OCI-LY7 (cell line): ENCODE results near the gene EPHA6. TPM values are rescaled to one million over a fixed set of nuclear protein-coding genes. Genes with fewer than 3 reads are reported as not detected.

ENCODE experiments used
- BruUV-seq: library from RNA; stranded (reverse); fragments of 400-500 nt; replicated peaks from 2 replicates; lab custom pipeline; 2021; lab: Mats Ljungman, UMichigan
- CTCF ChIA-PET: fragments of 300-600 bp; sonication (Branson Sonifier 250); formaldehyde crosslinking; loops from one replicate; lab custom pipeline; 2022; ENCODE audit warnings: antibody characterized with exemption; ENCODE audit not compliant: unreplicated experiment; lab: Charles Lee
- POLR2A ChIA-PET: fragments of 300-600 bp; sonication (Branson Sonifier 250); formaldehyde crosslinking; loops from one replicate; lab custom pipeline; 2022; ENCODE audit warnings: antibody characterized with exemption; lab: Charles Lee
- DNase-seq: peaks from one replicate; pipeline ENCODE4 v3.0.0-alpha.2; 2015; ENCODE audit warnings: low spot score
- H2AFZ ChIP-seq: fragments of 200-600 bp; sonication (generic), shearing (Covaris generic); 2 replicates; pipeline ENCODE4 v1.6.1; 2014; ENCODE audit warnings: mild to moderate bottlenecking, antibody characterized with exemption, low read length, moderate library complexity
- H3K27ac ChIP-seq: fragments of 200-600 bp; sonication (generic); 2 replicates; pipeline ENCODE4 v1.5.1; 2014; ENCODE audit warnings: mixed run types, low read depth, mild to moderate bottlenecking, moderate library complexity, low read length, inconsistent platforms; ENCODE audit not compliant: poor library complexity, severe bottlenecking
- H3K36me3 ChIP-seq: fragments of 200-600 bp; sonication (generic); 2 replicates; pipeline ENCODE4 v1.6.1; 2014; ENCODE audit warnings: mild to moderate bottlenecking, antibody characterized with exemption, low read length, moderate library complexity, mixed read lengths; ENCODE audit not compliant: insufficient read depth
- H3K4me1 ChIP-seq: fragments of 200-600 bp; sonication (generic); 2 replicates; pipeline ENCODE4 v1.5.1; 2014; ENCODE audit warnings: mild to moderate bottlenecking, low read length; ENCODE audit not compliant: insufficient read depth, poor library complexity, severe bottlenecking
- H3K4me2 ChIP-seq: fragments of 200-600 bp; sonication (generic); 2 replicates; pipeline ENCODE4 v1.6.1; 2014; ENCODE audit warnings: mild to moderate bottlenecking, low read length
- H3K4me3 ChIP-seq: fragments of 200-600 bp; sonication (generic); 2 replicates; pipeline ENCODE4 v1.5.1; 2014; ENCODE audit warnings: mild to moderate bottlenecking, low read depth, low read length; ENCODE audit not compliant: poor library complexity, severe bottlenecking
- H3K79me2 ChIP-seq: fragments of 200-600 bp; sonication (generic); 2 replicates; pipeline ENCODE4 v1.6.1; 2016; ENCODE audit warnings: low read depth, mild to moderate bottlenecking, low read length, moderate library complexity, mixed read lengths; ENCODE audit not compliant: insufficient read depth
- H3K9me2 ChIP-seq: fragments of 200-600 bp; sonication (generic); 2 replicates; pipeline ENCODE4 v1.6.1; 2016; ENCODE audit warnings: mild to moderate bottlenecking, low read length, mixed read lengths; ENCODE audit not compliant: insufficient read depth
- H3K9me3 ChIP-seq: fragments of 200-600 bp; sonication (generic); 2 replicates; pipeline ENCODE4 v1.6.1; 2014; ENCODE audit warnings: mild to moderate bottlenecking, mixed run types, low read length, mixed read lengths
- H4K20me1 ChIP-seq: fragments of 200-600 bp; sonication (generic); 2 replicates; pipeline ENCODE4 v1.6.1; 2014; ENCODE audit warnings: mild to moderate bottlenecking, antibody characterized with exemption, low read length, moderate library complexity, mixed read lengths; ENCODE audit not compliant: insufficient read depth
- CTCF ChIP-seq: fragments of 200-600 bp; sonication (generic); conservative IDR thresholded peaks from 2 replicates; pipeline ENCODE4 v1.5.1; 2014; ENCODE audit warnings: mild to moderate bottlenecking, antibody characterized with exemption, low read length, moderate library complexity, mixed read lengths
- EZH2phosphoT487 ChIP-seq: fragments of 200-600 bp; sonication (generic); IDR thresholded peaks from 2 replicates; pipeline ENCODE4 v1.6.1; 2018; ENCODE audit warnings: low read depth, borderline replicate concordance, mild to moderate bottlenecking, mixed run types, antibody characterized with exemption, low read length, moderate library complexity, mixed read lengths
- intact Hi-C: fragments of 100-400 bp; cut with micrococcal nuclease; formaldehyde crosslinking; loops from one replicate; pipeline ENCODE4 v1.10.0; 2022; ENCODE audit not compliant: unreplicated experiment
- total RNA-seq, 2 experiments: library from RNA; depleted of rRNA in 1 of 2; stranded (reverse); fragments of >200 nt in 1 of 2; shearing (Covaris generic) in 1 of 2; gene quantifications; 2 replicates each; pipeline ENCODE4 v1.2.3, GENCODE V29; 2014 to 2022

Gene EPHA6
- total RNA-seq, 2 experiments from 2014 or later: not detected

DNA sequence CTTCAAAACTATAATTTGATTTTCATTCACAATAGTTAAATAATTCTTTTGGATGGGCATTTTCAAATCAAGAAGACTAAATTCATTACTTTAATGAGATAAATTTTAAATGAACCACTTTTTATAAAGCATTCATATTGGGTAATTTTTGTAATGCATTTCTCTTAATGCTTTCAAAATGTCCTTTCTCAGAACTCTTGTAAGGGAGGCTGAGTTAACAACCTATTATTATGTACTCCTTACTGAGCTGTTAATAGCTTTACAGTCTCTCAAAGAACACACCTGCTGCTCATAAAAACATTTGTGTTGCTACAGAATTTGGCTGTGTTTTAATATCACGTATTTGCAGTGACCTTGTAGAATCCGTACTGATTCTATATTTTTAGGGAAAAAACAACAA is 616.2 kb downstream of the EPHA6 start:
- no peak overlapping the region for H3K4me2 ChIP-seq

GRCh38 chr3:97432914-97433313 is 618.5 kb downstream of the EPHA6 start:
- intact Hi-C loops: no loop called here
- no peaks in the 10 kb centered on the region for H3K9me3 ChIP-seq
- POLR2A ChIA-PET: no interaction called here
- H3K4me2 ChIP-seq: no peak overlapping the region
- H3K4me1 ChIP-seq: no peaks in the 10 kb centered on the region
- H3K36me3 ChIP-seq: no peaks in the 10 kb centered on the region
- H2AFZ ChIP-seq: no peak overlapping the region
- no peaks in the 10 kb centered on the region for H4K20me1 ChIP-seq
- CTCF ChIA-PET: no interaction called here
- H3K27ac ChIP-seq: no peak overlapping the region
- H3K4me3 ChIP-seq: no peak overlapping the region
- H3K9me2 ChIP-seq: no peaks in the 10 kb centered on the region
- no peaks in the 10 kb centered on the region for H3K79me2 ChIP-seq
- no peak for TF ChIP-seq CTCF
- TF ChIP-seq EZH2phosphoT487: no peak
- BruUV-seq: no TSS peak
- DNase-seq: no peak

More for the DNA sequence above, 616.2 kb downstream of the EPHA6 start:
- H3K79me2 ChIP-seq: no peaks in the 10 kb centered on the region
- no peaks in the 10 kb centered on the region for H3K36me3 ChIP-seq
- no peaks in the 10 kb centered on the region for H3K9me2 ChIP-seq
- intact Hi-C loops: no loop called here
- no peak overlapping the region for H3K4me3 ChIP-seq
- H3K27ac ChIP-seq: no peak overlapping the region
- H3K9me3 ChIP-seq: no peaks in the 10 kb centered on the region
- no TSS peak for BruUV-seq
- TF ChIP-seq EZH2phosphoT487: no peak
- no peak for TF ChIP-seq CTCF
- DNase-seq: no peak
- no peak overlapping the region for H2AFZ ChIP-seq
- CTCF ChIA-PET: no interaction called here
- POLR2A ChIA-PET: no interaction called here
- H3K4me1 ChIP-seq: no peaks in the 10 kb centered on the region
- H4K20me1 ChIP-seq: no peaks in the 10 kb centered on the region

DNA sequence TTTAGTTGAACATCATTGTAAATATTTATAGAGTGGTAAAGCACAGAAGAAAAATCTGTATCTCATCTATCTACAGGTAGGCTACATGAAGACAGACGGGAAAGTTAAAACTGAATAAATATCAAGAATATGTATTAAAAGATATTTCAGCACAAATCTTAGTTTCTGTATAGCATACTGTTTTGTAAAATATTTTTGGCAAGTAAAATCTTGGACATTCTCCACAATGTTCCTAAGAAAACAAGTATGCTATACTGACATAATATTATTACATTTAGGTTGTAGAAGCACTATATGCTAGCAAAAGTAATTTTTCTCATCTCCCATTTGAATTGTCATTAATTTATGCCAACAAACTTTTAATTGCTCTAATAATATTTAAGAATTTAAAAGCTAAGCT is 623.7 kb downstream of the EPHA6 start:
- no peaks in the 10 kb centered on the region for H3K9me2 ChIP-seq
- no peaks in the 10 kb centered on the region for H3K79me2 ChIP-seq
- no peak overlapping the region for H2AFZ ChIP-seq
- no peaks in the 10 kb centered on the region for H3K9me3 ChIP-seq
- H3K4me3 ChIP-seq: no peak overlapping the region
- CTCF ChIA-PET: no interaction called here
- intact Hi-C loops: no loop called here
- BruUV-seq: no TSS peak
- H3K4me1 ChIP-seq: no peaks in the 10 kb centered on the region
- DNase-seq: no peak
- TF ChIP-seq EZH2phosphoT487 (no peak), CTCF (no peak)
- H3K27ac ChIP-seq: no peak overlapping the region
- POLR2A ChIA-PET: no interaction called here
- no peak overlapping the region for H3K4me2 ChIP-seq
- H4K20me1 ChIP-seq: no peaks in the 10 kb centered on the region
- no peaks in the 10 kb centered on the region for H3K36me3 ChIP-seq
